Measurements from ENCODE around the gene IQCE.
"Not testable (repeated sequence)": the region's sequence is repeated elsewhere in the genome, so short reads cannot be mapped to it uniquely, and the experiment has no call there.

The IQCE gene

GRCh38 chr7:2555121-2556052 is 3.4 kb upstream of the IQCE start, which contains the start of gene BRAT1:
TSS of gene BRAT1 (minus strand) at chr7:2555524. CDS start at chr7:2554431, 1,093 bp downstream.
- DNase-seq, result peak; percentile 92

GRCh38 chr7:2559283-2559950 is 638 bp downstream of the IQCE start:
- DNase-seq, result no peak

GRCh38 chr7:2563955-2564354 is 5.2 kb downstream of the IQCE start:
- DNase-seq, result not testable (repeated sequence)

GRCh38 chr7:2564970-2565540 is 6.3 kb downstream of the IQCE start:
- DNase-seq, result no peak

GRCh38 chr7:2566348-2566889 is 7.6 kb downstream of the IQCE start:
- peak; percentile 38 for DNase-seq

GRCh38 chr7:2566890-2567678 is 8.3 kb downstream of the IQCE start:
- DNase-seq, result no peak

GRCh38 chr7:2567679-2568278 is 9.0 kb downstream of the IQCE start:
- peak; percentile 40 for DNase-seq

GRCh38 chr7:2568521-2569223 is 9.9 kb downstream of the IQCE start:
- no peak for DNase-seq

GRCh38 chr7:2569421-2569820 is 10.6 kb downstream of the IQCE start:
- no peak for DNase-seq

- DNase-seq, result no peak
These were observed 11.2 kb downstream of the IQCE start for GRCh38 chr7:2570021-2570420.

GRCh38 chr7:2571409-2571808 is 12.6 kb downstream of the IQCE start:
- no peak for DNase-seq

- DNase-seq, result peak; percentile 17
These were observed 13.5 kb downstream of the IQCE start for GRCh38 chr7:2572101-2572842.

GRCh38 chr7:2573761-2574160 is 15.0 kb downstream of the IQCE start:
- DNase-seq, result no peak

GRCh38 chr7:2575046-2575732 is 16.4 kb downstream of the IQCE start:
- DNase-seq, result no peak

- no peak for DNase-seq
These were observed 17.1 kb downstream of the IQCE start for GRCh38 chr7:2575733-2576340.

- DNase-seq, result no peak
These were observed 18.1 kb downstream of the IQCE start for GRCh38 chr7:2576742-2577491.

GRCh38 chr7:2577914-2578680 is 19.3 kb downstream of the IQCE start:
- DNase-seq, result no peak

GRCh38 chr7:2580636-2581035 is 21.9 kb downstream of the IQCE start:
- no peak for DNase-seq
